ENCODE data around the gene CTTNBP2. TPM values are rescaled to one million over a fixed set of nuclear protein-coding genes. Genes with fewer than 3 reads are reported as not detected.

Gene CTTNBP2
- total RNA-seq, 1 donor from 2014 or later, result 2.2 TPM

DNA sequence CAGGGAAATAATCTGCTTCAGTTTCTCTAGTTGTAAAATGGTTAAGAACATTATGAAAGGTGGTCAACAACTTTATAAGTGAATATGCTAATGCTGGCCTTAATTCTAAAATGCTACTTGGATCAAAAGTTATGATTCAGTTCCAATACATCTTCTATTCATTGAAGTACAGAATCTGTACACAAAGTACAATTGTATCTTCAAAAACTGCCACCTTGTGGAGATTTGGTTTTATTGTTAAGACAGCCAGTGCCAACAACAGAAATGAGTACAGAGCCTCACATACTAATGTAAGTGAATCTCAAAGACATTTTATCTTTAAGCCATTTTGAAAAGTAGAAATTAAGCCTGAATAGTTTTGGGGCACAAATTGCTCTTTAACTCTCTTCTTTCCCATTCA, 199.4 kb downstream of the CTTNBP2 start:
- no peak for DNase-seq (ENCODE audit: low spot score)
- intact Hi-C loops (cut with DNase I), result no loop called here

DNA sequence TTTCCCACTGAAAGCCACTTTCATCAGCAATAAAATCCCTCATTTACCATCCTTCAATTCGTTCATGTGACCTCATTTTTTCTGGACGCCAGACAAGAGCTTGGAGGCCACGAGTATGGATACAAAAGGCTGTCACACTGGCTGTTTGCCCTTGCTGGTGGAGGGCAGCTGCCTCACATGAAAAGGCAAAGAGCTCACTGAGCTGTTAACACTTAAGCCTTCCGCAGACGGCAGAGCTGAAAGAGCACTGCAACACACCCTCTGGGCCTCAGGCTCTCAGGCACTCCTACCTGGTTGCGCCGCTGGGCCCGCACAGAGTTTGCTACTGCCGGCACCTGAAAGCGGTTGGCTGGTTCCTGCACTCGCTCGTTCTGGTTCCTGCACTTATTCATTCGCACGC, 199.9 kb downstream of the CTTNBP2 start:
- intact Hi-C loops (cut with DNase I), result no loop called here
- DNase-seq (ENCODE audit: low spot score), result no peak

DNA sequence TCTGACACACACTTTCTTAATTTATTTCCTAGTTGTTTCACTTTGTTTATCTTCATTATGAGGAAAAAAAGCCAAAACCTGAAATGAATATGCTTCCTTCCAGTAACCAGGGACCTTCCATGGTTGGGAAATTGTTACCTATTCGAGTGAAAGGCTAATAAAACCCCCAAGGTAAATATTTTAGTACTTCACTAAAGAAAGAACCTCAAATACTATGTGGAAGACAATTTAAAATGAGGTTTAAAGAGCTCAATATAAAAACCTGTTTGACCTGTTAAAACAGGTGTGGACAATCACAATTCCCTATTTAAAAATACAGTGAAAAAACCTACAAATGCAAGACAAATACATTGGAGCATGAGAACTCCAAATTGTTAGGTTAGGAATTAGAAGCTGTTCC, 200.8 kb downstream of the CTTNBP2 start:
- intact Hi-C loops (cut with DNase I), result no loop called here
- no peak for DNase-seq (ENCODE audit: low spot score)

DNA sequence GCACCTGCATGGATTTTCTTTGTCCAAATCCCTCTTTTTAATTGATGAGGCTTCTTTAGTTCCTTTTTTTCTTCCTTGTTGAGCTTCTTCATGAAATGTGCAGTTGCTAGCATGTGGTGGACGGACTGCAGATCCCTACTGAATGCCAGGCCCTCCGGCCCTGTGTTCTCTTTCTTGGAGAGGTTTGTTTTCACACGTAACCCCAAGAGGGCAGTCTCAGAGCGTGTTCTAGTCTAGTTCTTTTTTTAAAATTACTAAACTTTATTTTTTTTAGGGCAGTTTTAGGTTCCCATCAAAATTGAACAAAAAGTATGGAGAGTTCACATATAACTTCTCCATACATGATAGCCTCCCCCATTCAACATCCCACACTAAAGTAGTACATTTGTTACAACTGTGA, 203.4 kb downstream of the CTTNBP2 start:
- intact Hi-C loops (cut with DNase I), result no loop called here
- DNase-seq (ENCODE audit: low spot score), result no peak

DNA sequence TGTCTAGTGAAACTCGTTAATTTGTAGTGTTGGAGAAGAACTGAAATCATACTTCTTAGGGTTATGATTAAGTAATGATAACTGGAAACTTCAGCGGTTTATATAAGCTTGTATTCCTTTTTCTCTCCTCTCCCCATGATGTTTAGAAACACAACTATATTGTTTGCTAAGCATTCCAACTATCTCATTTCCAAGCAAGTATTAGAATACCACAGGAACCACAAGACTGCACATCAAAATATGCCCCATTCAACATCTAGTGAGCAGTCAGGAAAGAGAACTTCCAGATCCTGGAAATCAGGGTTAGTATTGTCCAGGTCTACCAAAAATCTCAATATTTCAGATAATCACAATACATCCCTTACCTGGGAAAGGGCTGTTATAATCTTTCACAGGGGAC, 205.8 kb downstream of the CTTNBP2 start:
- no peak for DNase-seq (ENCODE audit: low spot score)
- intact Hi-C loops (cut with DNase I), result no loop called here

DNA sequence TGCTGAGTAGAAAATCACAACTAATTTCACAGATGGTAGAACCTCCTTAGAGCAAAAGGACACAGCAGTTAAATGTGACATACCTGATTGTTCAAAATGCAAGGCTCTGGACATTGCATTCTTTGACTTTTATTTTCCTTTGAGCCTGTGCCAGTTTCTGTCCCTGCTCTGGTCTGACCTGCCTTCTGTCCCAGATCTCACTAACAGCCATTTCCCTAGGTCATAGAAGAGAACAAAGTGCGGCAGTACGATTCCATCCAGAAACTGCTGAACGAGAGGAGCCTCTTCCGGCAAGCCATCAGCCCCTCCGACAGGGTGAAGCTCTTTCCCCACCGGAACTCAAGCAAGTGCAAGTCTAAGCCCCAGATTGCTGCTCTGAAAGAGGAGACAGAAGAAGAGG, 206.6 kb downstream of the CTTNBP2 start:
- DNase-seq (ENCODE audit: low spot score), result no peak
- intact Hi-C loops (cut with DNase I), result no loop called here

DNA sequence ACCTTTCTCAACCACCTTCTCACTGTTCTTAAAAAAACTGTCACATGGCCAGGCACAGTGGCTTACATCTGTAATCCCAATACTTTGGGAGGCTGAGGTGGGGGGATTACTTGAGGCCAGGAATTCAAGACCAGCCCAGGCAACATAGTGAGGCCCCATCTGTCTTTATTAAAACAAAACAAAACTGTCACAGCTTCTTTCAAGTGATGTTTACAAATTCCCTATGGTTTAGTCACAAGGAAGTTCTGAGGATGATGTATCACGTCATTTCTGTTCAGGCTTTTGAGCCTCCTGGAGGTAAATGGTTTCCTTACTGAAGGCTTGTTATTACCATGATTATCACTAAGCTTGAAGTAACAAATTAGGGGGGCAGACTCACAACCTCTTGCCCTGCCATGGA, 207.2 kb downstream of the CTTNBP2 start:
- DNase-seq (ENCODE audit: low spot score), result no peak
- intact Hi-C loops (cut with DNase I), result no loop called here

DNA sequence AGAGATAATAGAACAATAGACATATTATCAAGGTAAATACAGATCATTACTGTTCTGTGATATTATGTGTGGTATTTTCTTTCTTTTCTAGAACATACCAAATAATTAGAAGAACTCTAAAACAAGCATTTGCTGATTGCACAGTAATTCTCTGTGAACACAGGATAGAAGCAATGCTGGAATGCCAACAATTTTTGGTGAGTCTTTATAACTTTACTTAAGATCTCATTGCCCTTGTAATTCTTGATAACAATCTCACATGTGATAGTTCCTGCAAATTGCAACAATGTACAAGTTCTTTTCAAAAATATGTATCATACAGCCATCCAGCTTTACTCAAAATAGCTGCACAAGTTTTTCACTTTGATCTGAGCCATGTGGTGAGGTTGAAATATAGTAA, 207.9 kb downstream of the CTTNBP2 start:
- intact Hi-C loops (cut with DNase I), result no loop called here
- no peak for DNase-seq (ENCODE audit: low spot score)

DNA sequence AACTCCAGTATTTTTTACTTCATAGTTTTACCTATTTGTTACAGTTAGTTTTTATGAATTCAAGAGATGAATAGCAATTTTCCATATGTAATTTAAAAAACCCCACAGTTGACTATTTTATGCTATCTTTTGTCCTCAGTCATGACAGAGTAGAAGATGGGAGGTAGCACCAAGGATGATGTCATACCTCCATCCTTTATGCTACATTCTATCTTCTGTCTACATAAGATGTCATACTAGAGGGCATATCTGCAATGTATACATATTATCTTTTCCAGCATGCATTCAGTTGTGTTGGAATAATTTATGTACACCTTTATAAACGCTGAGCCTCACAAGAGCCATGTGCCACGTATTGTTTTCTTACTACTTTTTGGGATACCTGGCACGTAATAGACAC, 209.2 kb downstream of the CTTNBP2 start:
- intact Hi-C loops (cut with DNase I), result no loop called here
- no peak for DNase-seq (ENCODE audit: low spot score)

DNA sequence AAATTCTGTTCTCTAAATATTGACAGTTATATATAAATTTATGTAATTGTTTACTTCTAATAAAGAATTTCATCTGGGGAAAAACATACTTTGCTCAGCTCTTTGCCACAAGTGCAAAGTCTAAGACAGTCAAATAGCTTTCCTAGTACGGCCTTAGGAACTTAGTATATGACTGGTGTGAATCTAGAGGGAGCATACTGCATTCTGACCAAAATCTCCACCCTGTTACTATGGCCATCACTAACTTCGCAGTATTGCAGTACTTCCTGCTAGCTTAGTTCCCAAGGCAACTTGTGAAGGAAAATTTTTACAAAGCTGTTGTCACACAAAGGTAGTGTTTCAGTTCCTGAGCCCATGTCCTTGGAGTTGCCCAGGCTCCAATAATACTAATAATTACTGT, 211.9 kb downstream of the CTTNBP2 start:
- intact Hi-C loops (cut with DNase I), result no loop called here
- no peak for DNase-seq (ENCODE audit: low spot score)
